Kidney epithelial cell (primary cell): ENCODE data around the gene PCSK1N. TPM values are rescaled to one million over a fixed set of nuclear protein-coding genes. Genes with fewer than 3 reads are reported as not detected.
A peak's percentile ranks its signal among the peaks of the same experiment; 100 is the strongest.

ENCODE experiments used
- DNase-seq: peaks from one replicate; pipeline ENCODE4 v3.0.0-alpha.2; 2010; ENCODE audit warnings: low read depth
- H3K27me3 ChIP-seq: 2 replicates; pipeline ENCODE4 v1.6.0; 2011; ENCODE audit warnings: low read length; ENCODE audit not compliant: control insufficient read depth, insufficient read depth
- H3K36me3 ChIP-seq: 2 replicates; pipeline ENCODE4 v1.5.1; 2011; ENCODE audit warnings: low read length; ENCODE audit not compliant: control insufficient read depth, insufficient read depth
- H3K4me3 ChIP-seq: 2 replicates; pipeline ENCODE4 v1.5.1; 2011; ENCODE audit warnings: low read depth, mild to moderate bottlenecking, control low read depth, low read length
- total RNA-seq: library from RNA; depleted of rRNA; stranded (reverse); fragments of >200 nt; gene quantifications from 2 replicates; pipeline ENCODE4 v1.2.3, GENCODE V29; 2015
- TF ChIP-seq, protein P1 (sequence below): IDR thresholded peaks from 2 replicates; pipeline ENCODE4 v1.5.1; 2011; ENCODE audit warnings: mild to moderate bottlenecking, moderate library complexity, low read length, control low read depth, inconsistent platforms; ENCODE audit not compliant: insufficient read depth, poor library complexity, severe bottlenecking

PCSK1N gene
- total RNA-seq, 1 donor from 2014 or later, result 42.5 TPM

DNA sequence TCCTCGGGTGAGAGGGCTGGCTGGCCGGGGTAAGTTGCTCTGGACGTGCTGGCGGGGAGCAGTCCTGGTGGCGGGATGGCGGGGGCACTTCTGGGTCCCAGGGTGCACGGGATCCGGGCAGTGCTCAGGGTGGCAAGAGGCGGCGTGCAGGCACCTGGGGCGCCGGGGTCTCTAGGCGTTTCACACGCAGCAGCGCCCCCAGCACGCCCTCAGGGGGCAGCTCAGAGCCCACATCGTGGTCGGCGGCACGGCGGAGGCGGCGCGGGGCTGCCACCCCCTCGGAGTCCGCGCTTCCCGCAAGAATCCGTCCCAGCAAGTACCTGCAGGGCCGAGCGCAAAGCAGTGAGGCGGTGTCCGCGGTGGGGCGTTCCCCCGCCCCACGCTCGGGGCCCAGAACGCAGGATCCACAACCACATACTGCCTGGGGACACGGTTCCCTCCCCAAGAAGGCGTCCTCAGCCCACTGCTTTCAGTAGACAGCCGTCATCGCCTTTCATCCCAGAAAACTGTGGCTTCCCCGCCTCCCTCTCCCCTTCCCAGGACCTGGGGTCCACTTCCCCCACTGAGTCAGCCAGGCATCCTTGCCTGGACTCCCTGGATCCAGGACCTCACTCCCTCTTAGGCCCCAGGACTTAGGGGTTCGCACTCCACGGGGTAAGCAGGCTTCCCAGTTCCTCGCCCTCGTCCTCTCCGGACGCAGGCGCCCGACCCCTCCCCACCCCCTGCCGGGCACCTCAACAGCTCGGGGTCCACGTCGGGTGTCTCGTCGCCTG lies 4.1 kb downstream of the PCSK1N start:
- H3K27me3 ChIP-seq, result peaks cover 21% of the 10 kb centered on the region
- DNase-seq, result no peak
- TF ChIP-seq, protein P1, sequence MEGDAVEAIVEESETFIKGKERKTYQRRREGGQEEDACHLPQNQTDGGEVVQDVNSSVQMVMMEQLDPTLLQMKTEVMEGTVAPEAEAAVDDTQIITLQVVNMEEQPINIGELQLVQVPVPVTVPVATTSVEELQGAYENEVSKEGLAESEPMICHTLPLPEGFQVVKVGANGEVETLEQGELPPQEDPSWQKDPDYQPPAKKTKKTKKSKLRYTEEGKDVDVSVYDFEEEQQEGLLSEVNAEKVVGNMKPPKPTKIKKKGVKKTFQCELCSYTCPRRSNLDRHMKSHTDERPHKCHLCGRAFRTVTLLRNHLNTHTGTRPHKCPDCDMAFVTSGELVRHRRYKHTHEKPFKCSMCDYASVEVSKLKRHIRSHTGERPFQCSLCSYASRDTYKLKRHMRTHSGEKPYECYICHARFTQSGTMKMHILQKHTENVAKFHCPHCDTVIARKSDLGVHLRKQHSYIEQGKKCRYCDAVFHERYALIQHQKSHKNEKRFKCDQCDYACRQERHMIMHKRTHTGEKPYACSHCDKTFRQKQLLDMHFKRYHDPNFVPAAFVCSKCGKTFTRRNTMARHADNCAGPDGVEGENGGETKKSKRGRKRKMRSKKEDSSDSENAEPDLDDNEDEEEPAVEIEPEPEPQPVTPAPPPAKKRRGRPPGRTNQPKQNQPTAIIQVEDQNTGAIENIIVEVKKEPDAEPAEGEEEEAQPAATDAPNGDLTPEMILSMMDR, result no peak
- H3K36me3 ChIP-seq, result no peaks in the 10 kb centered on the region
- no peak overlapping the region for H3K4me3 ChIP-seq

DNA sequence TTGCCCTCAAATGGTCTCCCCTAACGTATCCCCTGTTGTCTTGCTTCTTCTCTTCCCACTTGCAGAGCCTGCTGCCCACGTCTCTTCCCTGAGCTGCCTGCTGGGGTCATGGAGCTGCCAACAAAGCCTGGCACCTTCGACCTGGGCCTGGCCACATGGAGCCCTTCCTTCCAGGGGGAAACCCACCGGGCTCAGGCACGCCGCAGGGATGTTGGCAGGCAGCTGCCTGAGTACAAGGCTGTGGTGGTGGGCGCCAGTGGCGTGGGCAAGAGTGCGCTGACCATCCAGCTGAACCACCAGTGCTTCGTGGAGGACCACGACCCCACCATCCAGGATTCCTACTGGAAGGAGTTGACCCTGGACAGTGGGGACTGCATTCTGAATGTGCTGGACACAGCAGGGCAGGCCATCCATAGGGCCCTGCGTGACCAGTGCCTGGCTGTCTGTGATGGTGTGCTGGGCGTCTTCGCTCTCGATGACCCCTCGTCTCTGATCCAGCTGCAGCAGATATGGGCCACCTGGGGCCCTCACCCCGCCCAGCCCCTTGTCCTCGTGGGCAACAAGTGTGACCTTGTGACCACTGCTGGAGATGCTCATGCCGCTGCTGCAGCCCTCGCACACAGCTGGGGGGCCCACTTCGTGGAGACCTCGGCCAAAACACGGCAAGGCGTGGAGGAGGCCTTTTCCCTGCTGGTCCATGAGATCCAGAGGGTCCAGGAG lies 6.2 kb downstream of the PCSK1N start:
- TF ChIP-seq, protein P1, result no peak
- no peaks in the 10 kb centered on the region for H3K36me3 ChIP-seq
- H3K4me3 ChIP-seq, result no peak overlapping the region
- H3K27me3 ChIP-seq, result peaks cover 20% of the 10 kb centered on the region
- DNase-seq, result no peak

DNA sequence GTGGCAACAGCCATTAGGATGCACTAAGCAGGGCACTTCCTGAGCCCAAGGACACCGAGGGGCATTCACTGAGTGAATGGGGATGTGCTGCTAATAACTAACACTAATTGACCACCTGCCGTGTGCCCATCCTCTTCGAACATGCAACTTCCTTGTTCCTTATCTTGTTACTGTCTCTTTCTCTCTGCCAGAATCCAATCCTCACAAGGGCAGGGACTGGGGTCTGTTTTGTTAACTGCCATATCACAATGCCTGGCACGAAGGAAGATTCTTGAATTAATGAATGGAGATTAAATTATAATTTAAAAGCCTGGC lies 7.8 kb downstream of the PCSK1N start:
- Histone ChIP-seq H3K27me3 (peaks cover 20% of the 10 kb centered on the region), H3K4me3 (no peak overlapping the region), H3K36me3 (no peaks in the 10 kb centered on the region)
- DNase-seq, result no peak
- TF ChIP-seq, protein P1, result no peak

DNA sequence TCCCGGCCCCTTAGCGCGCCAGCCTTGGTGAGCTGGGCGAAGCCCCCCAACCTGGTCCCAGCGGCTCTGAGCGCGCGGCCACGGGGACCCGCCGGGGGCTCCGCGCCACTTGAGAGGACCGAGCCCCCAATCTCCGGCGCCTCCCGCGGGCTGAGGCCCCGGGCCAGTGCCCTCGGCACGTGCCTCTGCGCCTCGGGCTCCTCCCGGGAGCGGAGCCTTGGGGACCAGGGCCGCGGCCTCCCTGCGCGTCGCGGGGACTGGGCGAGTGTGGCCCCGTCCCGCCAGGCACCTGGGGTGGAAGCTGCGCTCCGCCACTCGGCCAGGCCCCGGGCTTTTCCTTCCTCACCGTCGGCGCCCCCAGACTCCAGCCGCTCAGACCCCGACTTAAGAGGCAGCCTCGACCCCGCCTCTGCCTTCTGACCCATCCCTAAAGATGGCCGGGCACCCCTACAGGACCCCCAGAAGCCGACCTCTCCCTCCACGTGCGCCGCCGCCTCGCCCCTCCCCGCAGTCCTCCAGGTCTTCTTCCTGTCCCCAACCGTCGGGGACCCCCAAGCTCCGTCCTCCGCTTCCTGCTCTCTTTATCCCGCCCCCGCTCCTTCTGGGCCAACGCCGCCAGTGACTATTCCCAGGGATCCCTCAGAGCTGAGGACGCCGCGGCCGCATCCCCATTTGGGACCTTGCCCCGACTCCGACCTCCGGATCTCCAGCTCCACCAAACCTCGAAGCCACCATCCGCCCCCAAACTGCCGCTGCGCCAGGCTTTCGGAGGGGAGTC lies 8.3 kb downstream of the PCSK1N start:
- H3K36me3 ChIP-seq, result no peaks in the 10 kb centered on the region
- TF ChIP-seq, protein P1, result no peak
- H3K4me3 ChIP-seq, result no peak overlapping the region
- H3K27me3 ChIP-seq, result peaks cover 19% of the 10 kb centered on the region
- DNase-seq, result no peak

DNA sequence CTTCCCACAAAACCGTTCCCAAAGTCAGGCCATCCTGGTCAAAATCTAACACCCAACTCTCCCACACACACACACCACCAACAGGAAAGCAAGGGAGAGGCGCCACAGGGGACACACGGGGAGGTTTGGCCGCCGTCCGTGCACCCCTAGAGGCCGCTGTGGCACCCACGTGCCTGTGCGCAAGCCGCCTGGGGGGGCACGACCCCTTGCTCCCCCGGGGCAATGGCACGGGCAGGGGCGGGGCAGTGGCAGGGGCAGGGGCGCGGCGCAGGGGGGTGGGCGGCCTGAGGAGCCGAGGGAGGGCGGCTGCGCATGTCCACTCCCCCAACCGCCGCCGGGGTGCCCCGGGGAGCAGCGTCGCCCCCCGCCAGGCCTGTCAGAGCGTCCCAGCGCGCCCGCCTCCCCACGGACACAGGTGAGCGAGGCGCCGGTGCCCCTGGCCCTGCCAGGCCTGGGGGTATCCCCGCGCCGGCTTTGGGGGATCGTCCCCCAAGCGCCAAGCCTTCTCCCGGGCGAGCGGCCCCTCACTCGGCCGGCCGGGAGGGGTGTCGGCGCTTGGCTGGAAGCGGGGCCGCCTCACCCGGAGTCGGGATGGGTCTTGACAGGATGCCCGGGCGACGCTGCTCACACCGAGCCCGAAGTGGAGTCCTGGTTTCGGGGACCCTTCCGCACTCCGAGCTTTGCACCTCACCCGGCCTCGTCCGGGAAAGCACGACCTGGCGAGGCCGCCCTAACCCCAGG lies 9.1 kb downstream of the PCSK1N start, which contains the start of gene ERAS:
ERAS (plus strand) TSS at position 379 of the 741 bp plus-strand sequence. CDS start 2,611 bp downstream, outside the sequence.
- Histone ChIP-seq H3K27me3 (peaks cover 18% of the 10 kb centered on the region), H3K36me3 (no peaks in the 10 kb centered on the region), H3K4me3 (no peak within 1 kb of the TSS)
- TF ChIP-seq, protein P1, result peak; percentile 5
- no peak for DNase-seq
